Activated naive CD4-positive, alpha-beta T cell treated with anti-CD3 and anti-CD28 coated beads, Interleukin-2, amount 50 U/mL, for 24 hours (primary cell): ENCODE data around the gene RPS29.
"Not testable (repeated sequence)": the region's sequence is repeated elsewhere in the genome, so short reads cannot be mapped to it uniquely, and the experiment has no call there.

ENCODE experiments used
- H3K27ac Mint-ChIP-seq: one replicate; pipeline ENCODE4 v1.8.0; 2021; ENCODE audit warnings: mild to moderate bottlenecking, mixed read lengths
- H3K27me3 Mint-ChIP-seq: one replicate; pipeline ENCODE4 v1.8.0; 2021; ENCODE audit warnings: mixed read lengths
- H3K36me3 Mint-ChIP-seq: one replicate; pipeline ENCODE4 v1.8.0; 2021; ENCODE audit warnings: mixed read lengths
- H3K4me1 Mint-ChIP-seq: one replicate; pipeline ENCODE4 v1.8.0; 2021; ENCODE audit warnings: mixed read lengths
- H3K4me3 Mint-ChIP-seq: one replicate; pipeline ENCODE4 v1.8.0; 2021; ENCODE audit warnings: mild to moderate bottlenecking, mixed read lengths
- H3K9me3 Mint-ChIP-seq: one replicate; pipeline ENCODE4 v1.8.0; 2021; ENCODE audit warnings: mixed read lengths

RPS29 gene

GRCh38 chr14:49585803-49586672 is at the start of gene RPS29:
Gene RPS29 (minus strand): TSS chr14:49586380. CDS start chr14:49586346, 34 bp downstream.
- H3K9me3 Mint-ChIP-seq, result no peaks in the 10 kb centered on the region
- peaks cover 41% of the 10 kb centered on the region for H3K4me1 Mint-ChIP-seq
- peak within 1 kb of the TSS; percentile 94 for H3K27ac Mint-ChIP-seq
- H3K27me3 Mint-ChIP-seq, result no peaks in the 10 kb centered on the region
- peaks cover 41% of the 10 kb centered on the region for H3K36me3 Mint-ChIP-seq
- H3K4me3 Mint-ChIP-seq, result peak within 1 kb of the TSS; percentile 94

DNA sequence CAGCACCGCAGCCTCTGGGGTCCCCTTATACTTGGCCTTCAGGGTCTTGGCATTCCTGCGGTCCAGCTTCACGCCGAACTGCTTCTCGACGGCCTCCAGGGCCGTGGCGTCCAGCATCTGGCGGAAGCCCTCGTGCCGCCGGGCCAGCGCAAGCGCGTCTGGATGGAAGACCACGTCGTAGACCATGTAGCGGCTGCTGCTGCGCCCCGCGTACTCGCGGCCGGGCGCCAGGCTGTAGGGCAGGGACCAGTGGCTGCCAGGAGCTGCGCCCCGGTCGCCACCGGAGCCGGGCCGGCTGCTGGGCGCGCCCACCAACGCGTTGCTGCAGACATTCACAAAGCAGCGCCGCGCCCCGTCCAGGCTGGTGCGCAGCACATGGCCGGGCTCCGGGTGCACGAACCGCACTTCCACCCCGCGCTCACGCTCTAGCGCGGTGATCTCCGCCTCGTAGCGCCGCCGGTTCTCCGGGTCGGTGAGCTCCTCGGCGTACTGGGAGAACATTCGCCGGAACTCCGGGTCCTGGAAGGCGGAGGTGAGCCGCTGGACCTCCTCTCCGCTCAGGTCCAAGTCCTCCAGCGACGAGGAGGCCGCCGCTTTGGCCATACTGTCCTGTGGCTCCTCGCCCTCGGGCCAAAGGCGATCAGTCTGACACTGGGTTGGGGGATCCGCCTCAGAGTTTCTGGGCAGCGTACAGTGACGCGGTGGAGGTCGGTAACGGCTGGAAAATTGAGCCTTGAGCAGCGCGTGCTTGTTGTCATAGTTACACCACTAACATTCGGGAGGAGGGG is 48.6 kb upstream of the RPS29 start, which contains the start of gene DNAAF2:
DNAAF2 (minus strand) TSS at position 698 of the 788 bp plus-strand sequence; CDS start at position 603, 95 bp downstream.
- no peaks in the 10 kb centered on the region for H3K9me3 Mint-ChIP-seq
- peaks cover 11% of the 10 kb centered on the region for H3K36me3 Mint-ChIP-seq
- no peaks in the 10 kb centered on the region for H3K27me3 Mint-ChIP-seq
- peak within 1 kb of the TSS; percentile 98 for H3K27ac Mint-ChIP-seq
- peak within 1 kb of the TSS; percentile 99 for H3K4me3 Mint-ChIP-seq
- peaks cover 55% of the 10 kb centered on the region for H3K4me1 Mint-ChIP-seq

DNA sequence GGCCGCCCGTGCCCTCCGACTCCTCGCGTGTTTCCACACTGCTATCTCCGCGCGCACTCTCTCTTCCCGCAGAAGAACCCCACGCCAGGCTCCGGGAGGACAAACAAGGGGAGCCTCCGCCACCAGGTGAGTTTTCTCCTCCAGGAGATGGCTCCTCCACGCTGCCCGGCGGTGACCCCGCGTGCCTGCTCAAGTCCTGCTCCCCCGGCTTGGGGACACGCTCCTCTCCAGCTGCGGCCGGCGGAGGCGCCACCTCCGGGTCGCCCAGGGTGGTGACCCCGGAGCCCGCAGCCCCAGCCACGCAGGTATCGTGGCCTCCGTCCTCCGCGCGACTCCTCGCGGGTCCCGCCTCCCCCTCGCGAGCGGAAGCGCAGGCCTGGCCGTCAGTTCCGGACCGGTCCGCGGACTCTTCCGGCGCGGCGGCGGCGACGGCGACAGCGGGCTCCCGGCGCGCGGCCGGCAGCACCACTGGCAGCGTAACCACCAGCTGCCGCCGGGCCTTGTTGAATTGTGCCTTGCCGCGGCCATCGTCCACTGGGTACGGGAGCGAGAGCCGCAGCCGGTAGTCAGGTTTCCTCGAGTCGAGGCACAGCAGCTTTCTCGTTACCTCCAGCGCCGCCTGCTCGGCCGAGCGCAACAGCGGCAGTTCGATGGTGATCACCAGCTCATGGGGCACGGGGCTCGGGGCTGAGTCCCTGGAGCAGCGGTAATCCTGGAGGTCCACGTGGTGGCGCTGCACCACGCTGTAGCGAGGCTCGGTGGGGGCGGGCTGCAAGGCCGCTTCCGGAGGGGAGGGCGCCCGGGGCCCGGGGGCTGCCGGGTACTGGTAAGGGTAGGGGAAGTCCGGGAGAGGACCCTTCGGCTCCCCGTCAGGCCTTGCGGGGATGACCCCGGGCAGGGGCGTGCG is 47.7 kb upstream of the RPS29 start:
- Mint-ChIP-seq H3K36me3 (peaks cover 9% of the 10 kb centered on the region), H3K4me3 (peak overlapping the region; percentile 99), H3K4me1 (peaks cover 49% of the 10 kb centered on the region), H3K27me3 (no peaks in the 10 kb centered on the region), H3K9me3 (no peaks in the 10 kb centered on the region), H3K27ac (peak overlapping the region; percentile 93)

DNA sequence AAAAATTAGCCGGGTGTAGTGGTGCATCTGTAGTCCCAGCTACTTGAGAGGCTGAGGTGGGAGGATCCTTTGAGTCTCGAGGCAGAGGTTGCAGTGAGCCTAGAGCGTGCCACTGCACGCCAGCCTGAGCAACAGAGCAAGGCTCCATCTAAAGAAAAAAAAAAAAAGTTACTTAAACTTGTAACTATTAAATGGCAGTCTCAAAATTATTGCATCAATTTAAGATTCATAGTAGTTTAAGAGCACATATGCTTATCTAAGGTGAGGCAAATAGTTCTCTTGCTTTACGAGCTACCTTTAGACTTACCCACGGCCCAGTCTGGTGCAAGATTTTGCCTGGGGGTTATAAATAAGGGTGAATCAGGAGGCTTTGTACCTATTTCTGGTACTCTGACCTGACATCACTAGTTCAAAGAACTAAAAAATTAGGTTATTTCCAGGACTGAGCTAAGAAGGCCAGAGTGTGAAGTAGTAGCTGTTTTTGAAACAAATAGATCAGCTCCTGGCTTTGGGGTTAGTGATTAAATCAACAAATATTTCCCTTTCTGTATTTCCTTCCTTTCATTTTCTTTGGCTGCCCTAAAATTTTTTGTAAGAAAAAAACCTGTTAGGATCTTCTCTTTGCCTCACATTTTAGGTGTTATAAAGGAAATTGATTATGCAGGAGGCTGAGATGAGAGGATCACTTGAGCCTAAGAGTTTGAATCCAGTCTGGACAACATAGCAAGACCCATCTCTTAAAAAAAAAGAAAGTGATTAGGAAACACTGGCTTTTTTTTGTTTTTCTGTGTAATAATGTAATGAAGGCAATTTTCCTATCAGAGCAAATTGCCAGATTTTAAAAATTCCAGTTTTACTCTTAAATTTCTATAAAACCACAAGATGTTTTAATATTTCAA is 38.0 kb upstream of the RPS29 start:
- H3K27me3 Mint-ChIP-seq, result no peaks in the 10 kb centered on the region
- H3K4me1 Mint-ChIP-seq, result peaks cover 44% of the 10 kb centered on the region
- H3K4me3 Mint-ChIP-seq, result peak overlapping the region; percentile 98
- peaks cover 12% of the 10 kb centered on the region for H3K36me3 Mint-ChIP-seq
- H3K27ac Mint-ChIP-seq, result peak overlapping the region; percentile 68
- H3K9me3 Mint-ChIP-seq, result no peaks in the 10 kb centered on the region

- H3K27ac Mint-ChIP-seq, result peak overlapping the region; percentile 51
- H3K9me3 Mint-ChIP-seq, result no peaks in the 10 kb centered on the region
- H3K36me3 Mint-ChIP-seq, result peaks cover 18% of the 10 kb centered on the region
- H3K4me3 Mint-ChIP-seq, result peak overlapping the region; percentile 98
- no peaks in the 10 kb centered on the region for H3K27me3 Mint-ChIP-seq
- peaks cover 46% of the 10 kb centered on the region for H3K4me1 Mint-ChIP-seq
These were observed 37.2 kb upstream of the RPS29 start for GRCh38 chr14:49623387-49623786.

GRCh38 chr14:49622022-49622607 is 35.9 kb upstream of the RPS29 start:
- Mint-ChIP-seq H3K4me1 (peaks cover 53% of the 10 kb centered on the region), H3K27ac (peak overlapping the region; percentile 91), H3K27me3 (no peaks in the 10 kb centered on the region), H3K4me3 (peak overlapping the region; percentile 98), H3K9me3 (no peaks in the 10 kb centered on the region), H3K36me3 (peaks cover 18% of the 10 kb centered on the region)

DNA sequence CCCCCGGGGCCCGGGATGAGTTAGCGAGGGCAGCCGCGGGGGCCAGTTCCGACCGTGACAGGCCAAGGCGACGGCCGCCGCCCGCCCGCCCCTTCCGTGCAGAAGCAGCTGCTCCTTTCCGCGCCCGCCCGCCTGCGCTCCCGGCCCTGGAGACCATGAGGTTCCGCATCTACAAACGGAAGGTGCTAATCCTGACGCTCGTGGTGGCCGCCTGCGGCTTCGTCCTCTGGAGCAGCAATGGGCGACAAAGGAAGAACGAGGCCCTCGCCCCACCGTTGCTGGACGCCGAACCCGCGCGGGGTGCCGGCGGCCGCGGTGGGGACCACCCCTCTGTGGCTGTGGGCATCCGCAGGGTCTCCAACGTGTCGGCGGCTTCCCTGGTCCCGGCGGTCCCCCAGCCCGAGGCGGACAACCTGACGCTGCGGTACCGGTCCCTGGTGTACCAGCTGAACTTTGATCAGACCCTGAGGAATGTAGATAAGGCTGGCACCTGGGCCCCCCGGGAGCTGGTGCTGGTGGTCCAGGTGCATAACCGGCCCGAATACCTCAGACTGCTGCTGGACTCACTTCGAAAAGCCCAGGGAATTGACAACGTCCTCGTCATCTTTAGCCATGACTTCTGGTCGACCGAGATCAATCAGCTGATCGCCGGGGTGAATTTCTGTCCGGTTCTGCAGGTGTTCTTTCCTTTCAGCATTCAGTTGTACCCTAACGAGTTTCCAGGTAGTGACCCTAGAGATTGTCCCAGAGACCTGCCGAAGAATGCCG is 35.1 kb upstream of the RPS29 start:
- peak overlapping the region; percentile 91 for H3K27ac Mint-ChIP-seq
- H3K27me3 Mint-ChIP-seq, result no peaks in the 10 kb centered on the region
- H3K9me3 Mint-ChIP-seq, result no peaks in the 10 kb centered on the region
- peak overlapping the region; percentile 98 for H3K4me3 Mint-ChIP-seq
- H3K4me1 Mint-ChIP-seq, result peaks cover 50% of the 10 kb centered on the region
- peaks cover 16% of the 10 kb centered on the region for H3K36me3 Mint-ChIP-seq

DNA sequence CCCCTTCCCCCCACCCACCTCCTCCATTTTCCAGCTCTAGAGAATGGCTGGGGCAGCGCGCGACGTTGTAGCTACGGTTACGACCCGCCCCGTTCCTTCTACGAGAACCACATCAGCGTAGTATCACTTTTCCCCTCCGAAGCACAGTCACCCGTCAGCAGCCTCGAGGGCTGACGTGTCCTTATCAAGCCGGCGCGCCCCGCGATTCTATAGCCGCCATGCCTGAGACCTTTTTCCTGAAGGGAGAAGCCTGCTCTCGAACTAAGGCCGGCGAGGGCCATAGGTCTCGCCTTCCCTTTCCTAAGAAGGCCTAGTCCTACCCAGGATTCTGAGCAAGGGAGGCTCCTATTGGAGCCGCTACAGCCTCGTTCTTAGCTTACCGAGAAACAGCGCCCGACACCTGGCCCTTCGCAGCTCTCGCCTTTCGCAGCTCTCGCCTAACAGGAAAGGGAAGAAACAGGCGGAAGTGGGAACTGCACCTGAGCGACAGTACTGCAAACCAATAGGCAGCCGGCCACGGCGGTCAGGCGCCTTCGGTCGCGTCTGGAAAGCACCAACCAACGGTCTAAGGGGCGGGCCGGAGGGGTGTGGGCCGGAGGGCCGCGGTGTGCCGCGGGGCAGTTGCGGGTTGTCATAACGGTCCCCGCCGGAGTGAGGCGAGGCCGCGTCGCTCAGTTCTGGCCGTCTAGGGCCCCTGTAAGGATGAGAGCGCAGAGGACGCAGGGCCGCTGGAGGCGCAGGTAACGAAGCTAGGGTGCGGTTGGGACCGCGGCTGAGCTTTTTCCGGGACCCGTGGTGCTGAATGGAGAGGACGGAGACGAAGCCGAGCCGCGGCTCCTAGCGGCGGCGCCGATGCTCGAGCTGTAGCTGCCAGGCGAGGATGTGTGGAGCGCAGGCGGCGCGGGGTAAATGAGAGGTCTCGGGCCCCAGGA is 34.3 kb upstream of the RPS29 start, which contains the start of the genes MGAT2 and RPL36AL:
MGAT2 (plus strand) TSS at position 618 of the 932 bp plus-strand sequence. CDS start 470 bp downstream, outside the sequence.
RPL36AL (minus strand) TSS at position 445 of the 932 bp plus-strand sequence. CDS start 1,522 bp downstream, outside the sequence.
- H3K4me3 Mint-ChIP-seq, result peak within 1 kb of the TSS; percentile 98
- no peaks in the 10 kb centered on the region for H3K27me3 Mint-ChIP-seq
- peak within 1 kb of the TSS; percentile 98 for H3K27ac Mint-ChIP-seq
- H3K36me3 Mint-ChIP-seq, result peaks cover 15% of the 10 kb centered on the region
- H3K4me1 Mint-ChIP-seq, result peaks cover 46% of the 10 kb centered on the region
- H3K9me3 Mint-ChIP-seq, result no peaks in the 10 kb centered on the region

GRCh38 chr14:49619730-49620129 is 33.5 kb upstream of the RPS29 start:
- peaks cover 15% of the 10 kb centered on the region for H3K36me3 Mint-ChIP-seq

DNA sequence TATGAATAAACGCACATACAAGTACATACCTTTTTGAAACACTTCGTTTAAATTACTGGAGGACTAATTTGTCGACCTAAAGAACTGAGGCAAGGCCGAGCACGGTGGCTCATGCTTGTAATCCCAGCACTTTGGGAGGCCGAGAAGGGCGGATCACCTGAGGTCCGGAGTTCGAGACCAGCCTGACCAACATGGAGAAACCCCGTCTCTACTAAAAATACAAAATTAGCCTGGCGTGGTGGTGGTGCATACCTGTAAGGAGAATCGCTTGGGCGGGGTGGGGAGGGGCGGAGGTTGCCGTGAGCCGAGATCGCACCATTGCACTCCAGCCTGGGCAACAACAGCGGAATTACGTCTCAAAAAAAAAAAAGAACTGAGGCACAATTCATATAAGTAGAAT is 33.1 kb upstream of the RPS29 start:
- H3K9me3 Mint-ChIP-seq, H3K27me3 Mint-ChIP-seq: not testable (repeated sequence)
- peak overlapping the region; percentile 98 for H3K4me3 Mint-ChIP-seq
- peaks cover 39% of the 10 kb centered on the region for H3K4me1 Mint-ChIP-seq
- H3K27ac Mint-ChIP-seq, result peak overlapping the region; percentile 98
- H3K36me3 Mint-ChIP-seq, result peaks cover 15% of the 10 kb centered on the region

More at GRCh38 chr14:49619730-49620129, 33.5 kb upstream of the RPS29 start:
- Mint-ChIP-seq H3K27me3 (no peaks in the 10 kb centered on the region), H3K4me1 (peaks cover 42% of the 10 kb centered on the region), H3K4me3 (peak overlapping the region; percentile 98), H3K27ac (peak overlapping the region; percentile 98), H3K9me3 (no peaks in the 10 kb centered on the region)

- Mint-ChIP-seq H3K4me3 (peak overlapping the region; percentile 98), H3K36me3 (peaks cover 15% of the 10 kb centered on the region), H3K27me3 (no peaks in the 10 kb centered on the region), H3K27ac (peak overlapping the region; percentile 70), H3K9me3 (no peaks in the 10 kb centered on the region), H3K4me1 (peaks cover 31% of the 10 kb centered on the region)
These were observed 31.8 kb upstream of the RPS29 start for GRCh38 chr14:49617852-49618519.

DNA sequence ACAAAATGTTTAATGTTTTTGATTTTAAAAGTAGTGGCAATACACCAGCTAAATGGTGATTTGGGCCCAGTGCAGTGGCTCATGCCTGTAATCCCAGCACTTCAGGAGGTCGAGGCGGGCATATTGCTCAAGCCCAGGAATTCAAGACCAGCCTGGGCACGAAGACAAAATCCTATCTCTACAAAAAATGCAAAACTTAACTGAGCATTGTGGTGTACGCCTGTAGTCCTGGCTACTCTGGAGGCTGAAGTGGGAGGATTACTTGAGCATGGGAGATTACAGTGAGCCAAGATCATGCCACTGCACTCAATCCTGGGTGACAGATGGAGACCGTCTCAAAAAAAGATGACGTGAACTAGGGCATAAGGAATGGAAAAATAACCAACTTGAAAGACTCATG is 29.6 kb upstream of the RPS29 start:
- no peaks in the 10 kb centered on the region for H3K9me3 Mint-ChIP-seq
- no peak overlapping the region for H3K4me3 Mint-ChIP-seq
- no peaks in the 10 kb centered on the region for H3K27me3 Mint-ChIP-seq
- H3K27ac Mint-ChIP-seq, result no peak overlapping the region
- peaks cover 18% of the 10 kb centered on the region for H3K4me1 Mint-ChIP-seq
- H3K36me3 Mint-ChIP-seq, result peaks cover 9% of the 10 kb centered on the region
